ENCODE data around the gene RNF180.

DNA sequence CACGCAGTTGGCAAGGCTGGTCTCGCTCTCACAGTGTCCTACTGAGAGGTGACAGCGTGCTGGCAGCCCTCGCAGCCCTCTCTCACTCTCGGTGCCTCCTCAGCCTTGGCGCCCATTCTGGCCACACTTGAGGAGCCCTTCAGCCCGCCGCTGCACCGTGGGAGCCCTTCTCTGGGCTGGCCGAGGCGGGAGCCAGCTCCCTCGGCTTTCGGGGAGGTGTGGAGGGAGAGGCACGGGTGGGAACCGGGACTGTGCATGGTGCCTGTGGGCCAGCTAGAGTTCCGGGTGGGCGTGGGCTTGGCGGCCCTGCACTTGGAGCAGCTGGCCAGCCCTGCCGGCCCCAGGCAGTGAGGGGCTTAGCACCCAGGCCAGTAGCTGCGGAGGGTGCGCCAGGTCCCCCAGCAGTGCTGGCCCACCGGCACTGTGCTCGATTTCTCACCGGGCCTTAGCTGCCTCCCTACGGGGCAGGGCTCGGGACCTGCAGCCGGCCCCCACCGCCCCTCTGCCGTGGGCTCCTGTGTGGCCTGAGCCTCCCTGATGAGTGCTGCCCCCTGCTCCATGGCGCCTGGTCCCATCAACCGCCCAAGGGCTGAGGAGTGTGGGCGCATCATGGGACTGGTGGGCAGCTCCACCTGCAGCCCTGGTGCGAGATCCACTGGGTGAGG lies 15.7 kb upstream of the RNF180 start:
- TF ChIP-seq CTCF (IDR thresholded peaks at IDR 0.05) (no peak), CREM (CRISPR knock-in tag; IDR thresholded peaks at IDR 0.05) (no peak), IRF1 (CRISPR knock-in tag; IDR thresholded peaks at IDR 0.05) (no peak), SP1 (CRISPR knock-in tag; conservative IDR thresholded peaks at IDR 0.05) (no peak), ATF3 (CRISPR knock-in tag; conservative IDR thresholded peaks at IDR 0.05) (no peak), ESRRA (CRISPR knock-in tag; IDR thresholded peaks at IDR 0.05; ENCODE audit: borderline replicate concordance) (no peak), OVOL2 (CRISPR knock-in tag; IDR thresholded peaks at IDR 0.05; ENCODE audit: borderline replicate concordance) (no peak), SMAD4 (CRISPR knock-in tag; IDR thresholded peaks at IDR 0.05) (no peak)
- TF ChIP-seq, protein P1, sequence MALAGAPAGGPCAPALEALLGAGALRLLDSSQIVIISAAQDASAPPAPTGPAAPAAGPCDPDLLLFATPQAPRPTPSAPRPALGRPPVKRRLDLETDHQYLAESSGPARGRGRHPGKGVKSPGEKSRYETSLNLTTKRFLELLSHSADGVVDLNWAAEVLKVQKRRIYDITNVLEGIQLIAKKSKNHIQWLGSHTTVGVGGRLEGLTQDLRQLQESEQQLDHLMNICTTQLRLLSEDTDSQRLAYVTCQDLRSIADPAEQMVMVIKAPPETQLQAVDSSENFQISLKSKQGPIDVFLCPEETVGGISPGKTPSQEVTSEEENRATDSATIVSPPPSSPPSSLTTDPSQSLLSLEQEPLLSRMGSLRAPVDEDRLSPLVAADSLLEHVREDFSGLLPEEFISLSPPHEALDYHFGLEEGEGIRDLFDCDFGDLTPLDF (CRISPR knock-in tag; IDR thresholded peaks at IDR 0.05) = no peak
- TF ChIP-seq, protein P2, sequence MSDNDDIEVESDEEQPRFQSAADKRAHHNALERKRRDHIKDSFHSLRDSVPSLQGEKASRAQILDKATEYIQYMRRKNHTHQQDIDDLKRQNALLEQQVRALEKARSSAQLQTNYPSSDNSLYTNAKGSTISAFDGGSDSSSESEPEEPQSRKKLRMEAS (CRISPR knock-in tag; IDR thresholded peaks at IDR 0.05) = no peak

All from WTC11 (cell line).